Adrenal gland (tissue), 12 donors: ENCODE measurements around the gene PCSK1. TPM values are rescaled to one million over a fixed set of nuclear protein-coding genes. Genes with fewer than 3 reads are reported as not detected.

ENCODE experiments used
- DNase-seq, 7 donors: peaks; one replicate each; pipeline ENCODE4 v3.0.0-alpha.2; 2019 to 2020
- H3K27ac ChIP-seq, 5 donors: fragments of 200-600 bp; sonication (generic) in 4 of 5; 1 replicate in 3 of 5; 2 replicates in 2 of 5; pipeline versions ENCODE4 v1.5.1 to v1.8.0; 2016 to 2020; ENCODE audit warnings: mild to moderate bottlenecking in 1 of 5
- H3K27me3 ChIP-seq: fragments of 200-600 bp; 2 replicates; pipeline ENCODE4 v1.8.0; 2021
- H3K36me3 ChIP-seq, 2 donors: fragments of 200-600 bp; replicated peaks in 1 of 2; 1 replicate in 1 of 2; 2 replicates in 1 of 2; pipeline versions ENCODE4 v1.5.1 to v1.8.0; 2018 to 2022
- H3K4me1 ChIP-seq, 2 donors: fragments of 200-600 bp; replicated peaks in 1 of 2; 1 replicate in 1 of 2; 2 replicates in 1 of 2; pipeline versions ENCODE4 v1.5.1 to v1.8.0; 2018 to 2021
- H3K4me3 ChIP-seq, 4 donors: fragments of 200-600 bp; sonication (generic) in 3 of 4; one replicate each; pipeline ENCODE4 v1.5.1; 2016 to 2018
- H3K9me3 ChIP-seq, 3 donors: fragments of 200-600 bp; sonication (generic) in 1 of 3; replicated peaks in 1 of 3; 1 replicate in 2 of 3; 2 replicates in 1 of 3; pipeline versions ENCODE4 v1.5.1 to v1.8.0; 2016 to 2021
- POLR2A ChIP-seq, 2 donors: fragments of 450-650 bp; IDR thresholded peaks; one replicate each; pipeline ENCODE4 v1.6.1; 2017; ENCODE audit warnings: antibody characterized with exemption in 2 of 2, mild to moderate bottlenecking in 2 of 2, moderate library complexity in 1 of 2
- WGBS, 4 donors: extraction: QIAGEN DNeasy Blood & Tissue Kit in 2 of 4; methylation state at CpG; one replicate each; pipeline versions ENCODE4 v1.1.5 to v1.1.7; 2013 to 2017; 5-methylcytosine and 5-hydroxymethylcytosine counted together
- intact Hi-C, 2 donors: fragments of 100-400 bp; cut with DNase I; formaldehyde crosslinking; loops; one replicate each; pipeline versions ENCODE4 v1.14.1 to v1.15.0; 2022 to 2023
- polyA plus RNA-seq, 3 donors: library from polyadenylated mRNA; stranded (reverse); fragments of 200-250 nt in 2 of 3; fragments of 350-450 nt in 1 of 3; fragmentation: Illumina TruSeq in 1 of 3; extraction: RNeasy Lipid Tissue Mini Kit (QIAGEN cat#74804) in 1 of 3; gene quantifications; one replicate each; pipeline ENCODE4 v1.2.3, GENCODE V29; 2013 to 2014
- total RNA-seq, 9 donors: library from RNA; depleted of rRNA in 4 of 9; stranded (reverse); fragments of >200 nt in 4 of 9; fragments of 120-200 nt in 1 of 9; fragmentation: NEBNext Ultra II Directional in 1 of 9; extraction: Animal tissue kit (Norgen Biotek cat#: 25700) in 1 of 9; gene quantifications; one replicate each; pipeline versions ENCODE4 v1.1.0 to v1.2.4, GENCODE V29; 2013 to 2023
- TF ChIP-seq, protein P1 (sequence below), 6 experiments: fragments of 450-650 bp in 4 of 6; fragments of 200-600 bp in 2 of 6; sonication (generic) in 1 of 6; IDR thresholded peaks; 1 replicate in 5 of 6; 2 replicates in 1 of 6; pipeline versions ENCODE4 v1.5.1 to v1.8.0; 2016 to 2021; ENCODE audit warnings: antibody characterized with exemption in 6 of 6, mild to moderate bottlenecking in 2 of 6, moderate library complexity in 1 of 6
- donor health status: healthy with polysubstance abuse.
- donor health status: Bipolar disorder and iron deficiency.
- donor health status: DM: yes; HTN: yes; CAD: no.
- donor health status: DM: no; HTN: no; CAD: no.
- donor health status: DM: no; HTN: no; CAD: no.
- donor health status: DM: yes; HTN: yes; CAD: no.

The PCSK1 gene
- total and polyA plus RNA-seq, 12 donors: 0.39 to 8.4 (median 1.5) TPM

DNA sequence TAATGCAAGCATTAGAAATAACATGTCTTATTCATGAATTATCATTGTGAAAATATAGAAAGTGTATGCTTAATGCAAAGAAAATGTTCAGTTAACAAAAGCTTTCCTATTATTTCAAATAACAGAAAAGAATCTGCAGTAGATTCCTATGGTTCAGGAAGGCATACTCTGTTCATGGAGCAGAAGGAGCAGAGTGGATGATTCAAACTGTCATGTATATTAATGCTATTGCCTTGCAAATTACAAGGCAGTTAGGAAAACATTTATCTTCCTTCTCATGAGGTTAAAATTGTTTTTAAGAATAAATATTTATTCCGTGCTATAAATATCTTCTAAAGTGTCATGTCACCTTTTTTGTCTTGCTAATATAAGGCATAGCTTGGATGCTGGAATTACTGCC lies 47.5 kb downstream of the PCSK1 start:
- H3K4me1 ChIP-seq: peaks cover 0 to 4% of the 10 kb centered on the region in 2 donors
- no peak overlapping the region for H3K27ac ChIP-seq
- TF ChIP-seq, protein P1, sequence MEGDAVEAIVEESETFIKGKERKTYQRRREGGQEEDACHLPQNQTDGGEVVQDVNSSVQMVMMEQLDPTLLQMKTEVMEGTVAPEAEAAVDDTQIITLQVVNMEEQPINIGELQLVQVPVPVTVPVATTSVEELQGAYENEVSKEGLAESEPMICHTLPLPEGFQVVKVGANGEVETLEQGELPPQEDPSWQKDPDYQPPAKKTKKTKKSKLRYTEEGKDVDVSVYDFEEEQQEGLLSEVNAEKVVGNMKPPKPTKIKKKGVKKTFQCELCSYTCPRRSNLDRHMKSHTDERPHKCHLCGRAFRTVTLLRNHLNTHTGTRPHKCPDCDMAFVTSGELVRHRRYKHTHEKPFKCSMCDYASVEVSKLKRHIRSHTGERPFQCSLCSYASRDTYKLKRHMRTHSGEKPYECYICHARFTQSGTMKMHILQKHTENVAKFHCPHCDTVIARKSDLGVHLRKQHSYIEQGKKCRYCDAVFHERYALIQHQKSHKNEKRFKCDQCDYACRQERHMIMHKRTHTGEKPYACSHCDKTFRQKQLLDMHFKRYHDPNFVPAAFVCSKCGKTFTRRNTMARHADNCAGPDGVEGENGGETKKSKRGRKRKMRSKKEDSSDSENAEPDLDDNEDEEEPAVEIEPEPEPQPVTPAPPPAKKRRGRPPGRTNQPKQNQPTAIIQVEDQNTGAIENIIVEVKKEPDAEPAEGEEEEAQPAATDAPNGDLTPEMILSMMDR (IDR thresholded peaks at IDR 0.05): no peak
- no peak for TF ChIP-seq POLR2A (IDR thresholded peaks at IDR 0.05)
- no peak for DNase-seq
- H3K27me3 ChIP-seq: no peaks in the 10 kb centered on the region
- H3K36me3 ChIP-seq: no peaks in the 10 kb centered on the region
- H3K4me3 ChIP-seq: no peak overlapping the region
- H3K9me3 ChIP-seq: no peaks in the 10 kb centered on the region
- intact Hi-C loops: no loop called here
- 45 to 82% (median 65%) methylated on average over 1 of the region's 1 CpG for WGBS, 4 donors

GRCh38 chr5:96384353-96384752 lies 48.7 kb downstream of the PCSK1 start:
- 34 to 45% (median 42%) methylated on average over 3 of the region's 3 CpGs for WGBS, 4 donors
- no peaks in the 10 kb centered on the region for H3K36me3 ChIP-seq
- intact Hi-C loops: no loop called here
- DNase-seq: peak; percentile 78 to 92 (median 84)
- no peak overlapping the region for H3K4me3 ChIP-seq
- TF ChIP-seq, protein P1 (IDR thresholded peaks at IDR 0.05): no peak
- TF ChIP-seq POLR2A (IDR thresholded peaks at IDR 0.05): no peak
- H3K27me3 ChIP-seq: no peaks in the 10 kb centered on the region
- H3K9me3 ChIP-seq: no peaks in the 10 kb centered on the region
- peaks cover 0 to 4% of the 10 kb centered on the region in 2 donors for H3K4me1 ChIP-seq
- no peak overlapping the region for H3K27ac ChIP-seq

DNA sequence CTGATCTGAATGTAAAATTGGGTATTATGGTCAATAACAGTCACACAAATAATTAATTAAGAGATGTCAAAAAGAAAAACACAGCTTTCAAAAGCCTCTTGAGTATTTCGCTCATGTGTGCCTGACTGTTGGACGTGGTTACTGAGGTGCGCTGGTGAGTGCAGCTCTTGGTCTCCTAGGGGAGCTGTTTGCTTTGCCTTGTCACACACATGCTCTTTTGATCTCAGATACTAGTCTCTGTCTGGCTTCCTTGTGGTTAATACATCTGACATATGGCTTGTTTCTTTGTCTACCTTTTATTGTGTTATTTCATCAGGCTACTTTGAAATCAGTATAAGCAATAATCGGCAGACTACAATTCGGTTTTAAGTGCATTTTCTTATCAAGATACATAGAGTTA lies 51.5 kb downstream of the PCSK1 start:
- Histone ChIP-seq H3K4me3 (no peak overlapping the region), H3K4me1 (peaks cover 0 to 4% of the 10 kb centered on the region in 2 donors), H3K27me3 (no peaks in the 10 kb centered on the region), H3K9me3 (no peaks in the 10 kb centered on the region), H3K36me3 (no peaks in the 10 kb centered on the region), H3K27ac (no peak overlapping the region)
- intact Hi-C loops: no loop called here
- DNase-seq: peak in 1 of 7 donors; percentile 54
- TF ChIP-seq POLR2A (IDR thresholded peaks at IDR 0.05): no peak
- TF ChIP-seq, protein P1 (IDR thresholded peaks at IDR 0.05): no peak
- WGBS, 4 donors: 57 to 65% (median 60%) methylated on average over 5 of the region's 5 CpGs

DNA sequence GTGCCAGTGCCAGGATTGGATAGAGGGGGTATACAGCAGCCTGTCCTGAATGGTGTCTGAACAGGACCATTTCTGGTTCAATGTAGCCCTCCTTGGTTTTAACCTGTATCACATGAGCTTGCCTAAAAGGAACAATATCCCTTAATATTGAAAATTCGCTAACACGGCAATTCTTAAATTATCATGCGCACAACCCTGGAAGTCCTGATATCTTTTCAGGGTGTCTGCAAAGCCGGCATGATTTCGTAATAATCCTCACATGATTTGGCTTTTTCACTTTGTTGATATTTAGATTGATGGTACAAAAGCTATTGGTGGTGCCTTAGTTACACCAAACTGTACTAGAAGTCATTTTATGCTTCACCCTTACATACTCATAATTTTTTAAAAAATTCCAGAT lies 53.2 kb downstream of the PCSK1 start:
- no peak for TF ChIP-seq POLR2A (IDR thresholded peaks at IDR 0.05)
- TF ChIP-seq, protein P1 (IDR thresholded peaks at IDR 0.05): no peak
- Histone ChIP-seq H3K27me3 (no peaks in the 10 kb centered on the region), H3K36me3 (no peaks in the 10 kb centered on the region), H3K4me3 (no peak overlapping the region), H3K4me1 (peaks cover 0 to 4% of the 10 kb centered on the region in 2 donors), H3K9me3 (no peaks in the 10 kb centered on the region), H3K27ac (no peak overlapping the region)
- 75 to 87% (median 85%) methylated on average over 5 of the region's 5 CpGs for WGBS, 4 donors
- DNase-seq: no peak
- intact Hi-C loops: no loop called here
